Ecto neural progenitor cell (in vitro differentiated cells): ENCODE results near the gene NEUROG2.
A peak's percentile ranks its signal among the peaks of the same experiment; 100 is the strongest.
"Not testable (repeated sequence)": the region's sequence is repeated elsewhere in the genome, so short reads cannot be mapped to it uniquely, and the experiment has no call there.

Experiments
- DNase-seq: peaks from one replicate; pipeline ENCODE4 v3.0.0-alpha.2; 2018; ENCODE audit warnings: low spot score

The NEUROG2 gene

GRCh38 chr4:112516066-112516470 is at the start of gene NEUROG2:
Gene NEUROG2, minus strand, starts transcription at chr4:112516180. Its CDS starts 705 bp downstream, at chr4:112515475.
- DNase-seq: peak; percentile 75

GRCh38 chr4:112564706-112565270 is 48.8 kb upstream of the NEUROG2 start:
- no peak for DNase-seq

GRCh38 chr4:112563431-112564200 is 47.6 kb upstream of the NEUROG2 start:
- no peak for DNase-seq

GRCh38 chr4:112562254-112562879 is 46.4 kb upstream of the NEUROG2 start:
- DNase-seq: no peak

GRCh38 chr4:112560084-112560483 is 44.1 kb upstream of the NEUROG2 start:
- no peak for DNase-seq

- no peak for DNase-seq
These were observed 43.1 kb upstream of the NEUROG2 start for GRCh38 chr4:112559053-112559452.

- DNase-seq: no peak
These were observed 41.9 kb upstream of the NEUROG2 start for GRCh38 chr4:112557676-112558411.

- DNase-seq: not testable (repeated sequence)
These were observed 38.3 kb upstream of the NEUROG2 start for GRCh38 chr4:112554271-112554670.

- no peak for DNase-seq
These were observed 36.7 kb upstream of the NEUROG2 start for GRCh38 chr4:112552668-112553067.

GRCh38 chr4:112550728-112551127 is 34.7 kb upstream of the NEUROG2 start:
- DNase-seq: no peak

- no peak for DNase-seq
These were observed 30.5 kb upstream of the NEUROG2 start for GRCh38 chr4:112546476-112546875.

GRCh38 chr4:112545346-112545745 is 29.4 kb upstream of the NEUROG2 start:
- DNase-seq: no peak

GRCh38 chr4:112540695-112541094 is 24.7 kb upstream of the NEUROG2 start:
- DNase-seq: no peak

GRCh38 chr4:112536123-112536522 is 20.1 kb upstream of the NEUROG2 start:
- DNase-seq: no peak

- no peak for DNase-seq
These were observed 16.3 kb upstream of the NEUROG2 start for GRCh38 chr4:112532267-112532666.

GRCh38 chr4:112531146-112531545 is 15.2 kb upstream of the NEUROG2 start:
- DNase-seq: no peak

GRCh38 chr4:112526061-112526460 is 10.1 kb upstream of the NEUROG2 start:
- DNase-seq: no peak

- peak; percentile 91 for DNase-seq
These were observed 8.0 kb upstream of the NEUROG2 start for GRCh38 chr4:112523764-112524505.

GRCh38 chr4:112523008-112523721 is 7.2 kb upstream of the NEUROG2 start:
- DNase-seq: peak; percentile 80

- not testable (repeated sequence) for DNase-seq
These were observed 6.5 kb upstream of the NEUROG2 start for GRCh38 chr4:112522431-112522830.
